K562 (cell line): Measurements from ENCODE around the gene TP73. TPM values are rescaled to one million over a fixed set of nuclear protein-coding genes. Genes with fewer than 3 reads are reported as not detected.

ENCODE experiments used
- ATAC-seq: fragments of 200-7000 bp; cut with Tn5 transposase; 3 replicates; pipeline ENCODE4 v1.9.1; 2020; ENCODE audit warnings: moderate library complexity
- BruUV-seq: library from RNA; stranded (reverse); fragments of 400-500 nt; replicated peaks from 2 replicates; lab custom pipeline; 2021; lab: Mats Ljungman, UMichigan
- CTCF ChIA-PET: fragments of 300-600 bp; formaldehyde crosslinking; extraction: SDS; loops from one replicate; lab custom pipeline; 2021; ENCODE audit warnings: low intra/inter-chr PET ratio; lab: Yijun Ruan, JAX
- POLR2A ChIA-PET: fragments of 300-600, 350-650 bp; sonication (Branson Sonifier 250); formaldehyde crosslinking; extraction: SDS; loops from one replicate; lab custom pipeline; 2021; ENCODE audit warnings: antibody characterized with exemption, inconsistent platforms; lab: Yijun Ruan, JAX
- DNase-seq, 4 experiments: peaks; one replicate each; pipeline versions ENCODE4 v3.0.0 to v3.0.0-alpha.2; 2011 to 2018; ENCODE audit warnings: low spot score in 3 of 4, mixed read lengths in 3 of 4; ENCODE audit errors: extremely low read depth in 1 of 4
- FAIRE-seq: peaks from 2 replicates; lab custom pipeline; 2011; peaks lifted over from hg19 to GRCh38; lab: Jason Lieb, UNC
- H2AFZ ChIP-seq: 2 replicates; pipeline ENCODE4 v1.6.0; 2011; ENCODE audit warnings: low read depth, low read length, control low read depth, inconsistent platforms
- H3K27ac ChIP-seq: fragments of 200-600 bp; 3 replicates; pipeline ENCODE4 v1.8.0; 2011; ENCODE audit warnings: low read depth, mild to moderate bottlenecking, control low read depth, inconsistent platforms, low read length, moderate library complexity, mixed read lengths; ENCODE audit errors: extremely low read depth
- H3K27me3 ChIP-seq, 2 experiments: fragments of 300-600 bp in 1 of 2; 2 replicates in 1 of 2; 3 replicates in 1 of 2; pipeline versions ENCODE4 v1.6.0 to v1.8.0; 2011; ENCODE audit warnings: inconsistent platforms in 2 of 2, low read length in 2 of 2, mild to moderate bottlenecking in 1 of 2, mixed read lengths in 1 of 2, moderate library complexity in 1 of 2; ENCODE audit not compliant: control insufficient read depth in 2 of 2, insufficient read depth in 2 of 2
- H3K36me3 ChIP-seq: fragments of 300-600 bp; 3 replicates; pipeline ENCODE4 v1.8.0; 2011; ENCODE audit warnings: mild to moderate bottlenecking, low read length, inconsistent platforms; ENCODE audit not compliant: control insufficient read depth, insufficient read depth
- H3K4me1 ChIP-seq, 2 experiments: fragments of 200-600 bp in 1 of 2; replicated peaks in 1 of 2; 2 replicates in 1 of 2; 3 replicates in 1 of 2; pipeline versions ENCODE4 v1.5.1 to v1.8.0; 2011; ENCODE audit warnings: inconsistent platforms in 2 of 2, low read length in 2 of 2, mild to moderate bottlenecking in 1 of 2, mixed read lengths in 1 of 2, moderate library complexity in 1 of 2; ENCODE audit not compliant: control insufficient read depth in 2 of 2, insufficient read depth in 2 of 2
- H3K4me2 ChIP-seq: 2 replicates; pipeline ENCODE4 v1.6.1; 2011; ENCODE audit warnings: low read length, control low read depth, inconsistent platforms, mixed read lengths; ENCODE audit not compliant: insufficient read depth
- H3K4me3 ChIP-seq: fragments of 200-600 bp; sonication (generic), shearing (Covaris generic); 2 replicates; pipeline ENCODE4 v1.5.1; 2016; ENCODE audit warnings: control low read depth, inconsistent platforms
- H3K79me2 ChIP-seq: fragments of 200-600 bp; 3 replicates; pipeline ENCODE4 v1.8.0; 2011; ENCODE audit warnings: low read length, inconsistent platforms; ENCODE audit not compliant: control insufficient read depth, insufficient read depth
- H3K9ac ChIP-seq, 2 experiments: 2 replicates each; pipeline versions ENCODE4 v1.6.0 to v1.6.1; 2011; ENCODE audit warnings: low read depth in 2 of 2, low read length in 2 of 2, control low read depth in 1 of 2, inconsistent platforms in 1 of 2, mild to moderate bottlenecking in 1 of 2, mixed read lengths in 1 of 2; ENCODE audit not compliant: insufficient read depth in 1 of 2
- H3K9me1 ChIP-seq: one replicate; pipeline ENCODE4 v1.6.0; 2011; ENCODE audit warnings: inconsistent platforms, mild to moderate bottlenecking, low read length, moderate library complexity; ENCODE audit not compliant: control insufficient read depth, insufficient read depth
- H3K9me3 ChIP-seq: replicated peaks from 2 replicates; pipeline ENCODE4 v1.5.1; 2011; ENCODE audit warnings: low read depth, low read length, inconsistent platforms; ENCODE audit not compliant: control insufficient read depth, insufficient read depth
- H4K20me1 ChIP-seq: replicated peaks from 2 replicates; pipeline ENCODE4 v1.6.1; 2011; ENCODE audit warnings: low read length, inconsistent platforms, mixed read lengths; ENCODE audit not compliant: control insufficient read depth, insufficient read depth
- ARID1B ChIP-seq: fragments of 450-650 bp; IDR thresholded peaks from 2 replicates; pipeline ENCODE4 v1.6.1; 2016; ENCODE audit warnings: antibody characterized with exemption, mild to moderate bottlenecking, inconsistent platforms
- ESRRA ChIP-seq: fragments of 450-650 bp; IDR thresholded peaks from 2 replicates; pipeline ENCODE4 v1.6.1; 2014; ENCODE audit warnings: low read depth, mild to moderate bottlenecking, moderate library complexity, borderline replicate concordance
- FOXP1 ChIP-seq: sonication (generic); formaldehyde crosslinking; IDR thresholded peaks from 2 replicates; pipeline ENCODE4 v1.8.0; 2022; ENCODE audit warnings: mild to moderate bottlenecking, missing genetic modification reagents
- GTF2E2 ChIP-seq: fragments of 200-800 bp; sonication (Bioruptor generic); IDR thresholded peaks from 2 replicates; pipeline ENCODE4 v1.6.1; 2016; ENCODE audit warnings: missing genetic modification characterization, missing compliant biosample characterization
- RAD21 ChIP-seq, 2 experiments: fragments of 250-450 bp in 1 of 2; fragments of 450-650 bp in 1 of 2; sonication (Bioruptor Pico) in 1 of 2; formaldehyde crosslinking in 1 of 2; IDR thresholded peaks in 1 of 2; conservative IDR thresholded peaks in 1 of 2; 2 replicates each; pipeline versions ENCODE4 v1.4.0 to v1.8.0; 2020 to 2022; ENCODE audit warnings: mild to moderate bottlenecking in 2 of 2, moderate library complexity in 1 of 2
- U2AF2 ChIP-seq: fragments of 200-400 bp; formaldehyde crosslinking; optimal IDR thresholded peaks from 2 replicates; pipeline ENCODE3; 2017; ENCODE audit warnings: low read depth, mild to moderate bottlenecking, low read length
- YY1 ChIP-seq, 3 experiments: IDR thresholded peaks; 2 replicates each; pipeline ENCODE4 v1.6.1; 2011; ENCODE audit warnings: low read length in 2 of 3, mild to moderate bottlenecking in 2 of 3, moderate library complexity in 2 of 3, borderline replicate concordance in 1 of 3, control low read depth in 1 of 3, low read depth in 1 of 3; ENCODE audit not compliant: insufficient read depth in 3 of 3, insufficient replicate concordance in 2 of 3, control insufficient read depth in 1 of 3, insufficient read length in 1 of 3; ENCODE audit errors: extremely low read depth in 1 of 3
- ZNF175 ChIP-seq: fragments of 200-800 bp; sonication (Bioruptor generic); IDR thresholded peaks from 2 replicates; pipeline ENCODE4 v1.6.1; 2016; ENCODE audit warnings: low read depth, mild to moderate bottlenecking, missing genetic modification characterization, missing compliant biosample characterization
- ZNF184 ChIP-seq: sonication (generic); formaldehyde crosslinking; IDR thresholded peaks from 2 replicates; pipeline ENCODE4 v1.5.0; 2020; ENCODE audit warnings: missing genetic modification reagents
- WGBS: fragments of 100-300 bp; shearing (Covaris generic); methylation state at CpG from one replicate; pipeline ENCODE4 v1.1.6; 2016; ENCODE audit warnings: low coverage, mixed read lengths; ENCODE audit not compliant: insufficient coverage; ENCODE audit errors: missing lambda C conversion rate; 5-methylcytosine and 5-hydroxymethylcytosine counted together
- in situ Hi-C: fragments of 300-500 bp; cut with MboI; formaldehyde crosslinking; loops from 4 replicates; pipeline ENCODE4 v1.15.0; 2018; ENCODE audit warnings: inconsistent platforms, mixed read lengths
- intact Hi-C: fragments of 100-400 bp; cut with micrococcal nuclease; formaldehyde crosslinking; loops from 2 replicates; pipeline ENCODE4 v1.14.2; 2022
- polyA plus RNA-seq, 8 experiments: library from polyadenylated mRNA; depleted of rRNA in 4 of 8; stranded (reverse) in 5 of 8; unstranded in 3 of 8; fragments of >200 nt; fragmentation: Nextera tagmentation in 2 of 8; fragmentation: Illumina TruSeq in 1 of 8; extraction: Ambion mirVana in 2 of 8; extraction: Trizol in 1 of 8; gene quantifications; 2 replicates each; pipeline versions ENCODE4 v1.2.1 to v1.2.3, GENCODE V29; 2011 to 2014; ENCODE audit warnings: inconsistent platforms in 1 of 8, missing spikeins in 1 of 8
- total RNA-seq, 7 experiments: library from RNA; depleted of rRNA in 6 of 7; stranded (reverse); fragments of >200 nt in 6 of 7; fragmentation: Illumina TruSeq in 2 of 7; extraction: Trizol in 2 of 7; gene quantifications; 2 replicates each; pipeline versions ENCODE4 v1.2.1 to v1.2.3, GENCODE V29; 2011 to 2021; ENCODE audit warnings: low replicate concordance in 1 of 7
- TF ChIP-seq, protein P1 (sequence below): sonication (generic); formaldehyde crosslinking; IDR thresholded peaks from 2 replicates; pipeline ENCODE4 v1.8.0; 2022; ENCODE audit warnings: missing genetic modification reagents, mild to moderate bottlenecking, borderline replicate concordance
- TF ChIP-seq, protein P2 (sequence below), 2 experiments: IDR thresholded peaks; 2 replicates each; pipeline ENCODE4 v1.6.1; 2011; ENCODE audit warnings: borderline replicate concordance in 1 of 2, control low read depth in 1 of 2, low read depth in 1 of 2, low read length in 1 of 2, mild to moderate bottlenecking in 1 of 2, mixed read lengths in 1 of 2, moderate library complexity in 1 of 2; ENCODE audit not compliant: insufficient read depth in 1 of 2, insufficient read length in 1 of 2, poor library complexity in 1 of 2, severe bottlenecking in 1 of 2; ENCODE audit errors: extremely low read depth in 1 of 2
- TF ChIP-seq, protein P3 (sequence below), 3 experiments: IDR thresholded peaks in 2 of 3; conservative IDR thresholded peaks in 1 of 3; 2 replicates each; pipeline ENCODE4 v1.5.1; 2011 to 2012; ENCODE audit warnings: low read length in 3 of 3, mild to moderate bottlenecking in 3 of 3, control low read depth in 2 of 3, improper control_type of control experiment in 1 of 3, inconsistent platforms in 1 of 3, low read depth in 1 of 3, mixed read lengths in 1 of 3, moderate library complexity in 1 of 3; ENCODE audit not compliant: insufficient read depth in 2 of 3

Gene TP73
- total and polyA plus RNA-seq, 9 of the 15 experiments (the other 6 are each of a cell fraction or from before 2014, with no cell fraction given) = 0.07 to 1.6 (median 0.40) TPM; not detected in 2

DNA sequence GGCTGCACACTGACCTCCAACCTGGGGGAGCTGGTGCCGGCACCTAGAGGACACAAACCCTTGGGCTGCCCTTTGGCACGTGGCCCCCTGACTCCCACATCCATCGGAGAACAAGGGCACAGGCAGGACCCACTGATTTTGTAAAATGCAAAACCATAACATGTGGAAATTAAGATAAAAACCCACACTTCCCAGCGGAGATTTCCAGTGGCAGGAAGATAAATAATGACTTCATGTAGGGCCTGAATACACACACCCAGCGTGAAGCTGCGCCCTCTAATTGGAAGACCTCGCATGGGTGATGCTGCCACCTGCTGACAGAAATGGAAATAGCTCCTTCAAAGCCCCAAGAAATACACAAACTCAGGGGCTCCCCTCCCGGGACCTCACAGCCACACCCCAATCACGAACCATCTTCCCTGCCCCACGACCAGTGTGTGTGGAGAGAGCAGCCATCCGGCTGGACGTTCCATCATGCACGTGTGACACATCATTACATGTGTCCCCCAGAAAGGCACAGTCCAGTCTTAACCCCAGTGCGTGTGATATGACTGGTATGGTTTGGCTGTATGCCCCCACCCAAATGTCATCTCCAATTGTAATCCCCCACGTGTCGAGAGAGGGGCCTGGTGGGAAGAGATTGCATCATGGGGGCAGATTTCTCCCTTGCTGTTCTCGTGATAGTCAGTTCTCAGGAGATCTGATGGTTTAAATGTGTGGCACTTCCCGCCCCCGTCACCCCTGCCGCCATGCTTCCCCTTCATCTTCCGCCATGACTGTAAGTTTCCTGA, 33.2 kb upstream of the TP73 start:
- Histone ChIP-seq H3K9me1 (no peaks in the 10 kb centered on the region), H3K79me2 (no peaks in the 10 kb centered on the region), H3K9ac (no peak overlapping the region; a peak in 1 of 4 replicates), H3K27ac (no peak overlapping the region), H2AFZ (no peak overlapping the region), H3K4me2 (no peak overlapping the region), H3K4me3 (no peak overlapping the region), H3K36me3 (no peaks in the 10 kb centered on the region), H4K20me1 (peaks cover 25% of the 10 kb centered on the region), H3K27me3 (peaks cover 27 to 63% of the 10 kb centered on the region in 2 experiments; a peak in 4 of 5 replicates), H3K4me1 (peaks cover 5 to 20% of the 10 kb centered on the region in 2 experiments; a peak in 3 of 5 replicates), H3K9me3 (no peaks in the 10 kb centered on the region)
- ChIA-PET POLR2A (interaction anchor here (0.8 to 1.1 kb wide), 4 partner anchors 10 to 128 kb away, joined by 3 to 4 read pairs (median 4); no protein-coding TSS in a partner anchor), CTCF (interaction anchor here (0.6 to 2.4 kb wide), 7 partner anchors 54 to 294 kb away, joined by 3 to 20 read pairs (median 5); partner anchors contain the start of gene ARHGEF16)
- peak; percentile 94 for FAIRE-seq
- BruUV-seq = no TSS peak
- 7% methylated on average over 21 of the region's 21 CpGs for WGBS
- ATAC-seq = peak; percentile 87
- DNase-seq = peak; percentile 85 to 88 (median 87)
- in situ Hi-C loops = no loop called here
- intact Hi-C loops = loop anchor here (1.0 to 2.0 kb wide), 4 partner anchors 30 to 166 kb away; no protein-coding TSS in a partner anchor
- TF ChIP-seq U2AF2 (no peak), ZNF184 (CRISPR knock-in tag) (no peak), YY1 (IDR thresholded peaks at IDR 0.05; ENCODE audit: borderline replicate concordance in 1 of 3, control insufficient read depth in 1 of 3, extremely low read depth in 1 of 3, insufficient read depth in 3 of 3, insufficient read length in 1 of 3, insufficient replicate concordance in 2 of 3, low read depth in 1 of 3, low read length in 2 of 3) (no peak), RAD21 (CRISPR knock-in tag; conservative IDR thresholded peaks at IDR 0.05 in 1 of 2, IDR thresholded peaks at IDR 0.05 in 1 of 2) (peak; percentile 69 to 90), ZNF175 (CRISPR knock-in tag) (0 out of 2 replicates have a peak, but pooled peaks have one; percentile 59), GTF2E2 (tag) (no peak), ESRRA (peak; percentile 26; the same call in 1 of the 2 replicates), ARID1B (0 out of 2 replicates have a peak, but pooled peaks have one; percentile 38), FOXP1 (CRISPR knock-in tag) (0 out of 2 replicates have a peak, but pooled peaks have one; percentile 46)
- TF ChIP-seq, protein P1, sequence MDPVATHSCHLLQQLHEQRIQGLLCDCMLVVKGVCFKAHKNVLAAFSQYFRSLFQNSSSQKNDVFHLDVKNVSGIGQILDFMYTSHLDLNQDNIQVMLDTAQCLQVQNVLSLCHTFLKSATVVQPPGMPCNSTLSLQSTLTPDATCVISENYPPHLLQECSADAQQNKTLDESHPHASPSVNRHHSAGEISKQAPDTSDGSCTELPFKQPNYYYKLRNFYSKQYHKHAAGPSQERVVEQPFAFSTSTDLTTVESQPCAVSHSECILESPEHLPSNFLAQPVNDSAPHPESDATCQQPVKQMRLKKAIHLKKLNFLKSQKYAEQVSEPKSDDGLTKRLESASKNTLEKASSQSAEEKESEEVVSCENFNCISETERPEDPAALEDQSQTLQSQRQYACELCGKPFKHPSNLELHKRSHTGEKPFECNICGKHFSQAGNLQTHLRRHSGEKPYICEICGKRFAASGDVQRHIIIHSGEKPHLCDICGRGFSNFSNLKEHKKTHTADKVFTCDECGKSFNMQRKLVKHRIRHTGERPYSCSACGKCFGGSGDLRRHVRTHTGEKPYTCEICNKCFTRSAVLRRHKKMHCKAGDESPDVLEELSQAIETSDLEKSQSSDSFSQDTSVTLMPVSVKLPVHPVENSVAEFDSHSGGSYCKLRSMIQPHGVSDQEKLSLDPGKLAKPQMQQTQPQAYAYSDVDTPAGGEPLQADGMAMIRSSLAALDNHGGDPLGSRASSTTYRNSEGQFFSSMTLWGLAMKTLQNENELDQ (CRISPR knock-in tag) = no peak
- TF ChIP-seq, protein P2, sequence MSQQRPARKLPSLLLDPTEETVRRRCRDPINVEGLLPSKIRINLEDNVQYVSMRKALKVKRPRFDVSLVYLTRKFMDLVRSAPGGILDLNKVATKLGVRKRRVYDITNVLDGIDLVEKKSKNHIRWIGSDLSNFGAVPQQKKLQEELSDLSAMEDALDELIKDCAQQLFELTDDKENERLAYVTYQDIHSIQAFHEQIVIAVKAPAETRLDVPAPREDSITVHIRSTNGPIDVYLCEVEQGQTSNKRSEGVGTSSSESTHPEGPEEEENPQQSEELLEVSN (IDR thresholded peaks at IDR 0.05; ENCODE audit: borderline replicate concordance in 1 of 2, extremely low read depth in 1 of 2, insufficient read depth in 1 of 2, insufficient read length in 1 of 2, low read depth in 1 of 2, low read length in 1 of 2, poor library complexity in 1 of 2, severe bottlenecking in 1 of 2) = peak in 1 of 2 experiments; percentile 45
- TF ChIP-seq, protein P3, sequence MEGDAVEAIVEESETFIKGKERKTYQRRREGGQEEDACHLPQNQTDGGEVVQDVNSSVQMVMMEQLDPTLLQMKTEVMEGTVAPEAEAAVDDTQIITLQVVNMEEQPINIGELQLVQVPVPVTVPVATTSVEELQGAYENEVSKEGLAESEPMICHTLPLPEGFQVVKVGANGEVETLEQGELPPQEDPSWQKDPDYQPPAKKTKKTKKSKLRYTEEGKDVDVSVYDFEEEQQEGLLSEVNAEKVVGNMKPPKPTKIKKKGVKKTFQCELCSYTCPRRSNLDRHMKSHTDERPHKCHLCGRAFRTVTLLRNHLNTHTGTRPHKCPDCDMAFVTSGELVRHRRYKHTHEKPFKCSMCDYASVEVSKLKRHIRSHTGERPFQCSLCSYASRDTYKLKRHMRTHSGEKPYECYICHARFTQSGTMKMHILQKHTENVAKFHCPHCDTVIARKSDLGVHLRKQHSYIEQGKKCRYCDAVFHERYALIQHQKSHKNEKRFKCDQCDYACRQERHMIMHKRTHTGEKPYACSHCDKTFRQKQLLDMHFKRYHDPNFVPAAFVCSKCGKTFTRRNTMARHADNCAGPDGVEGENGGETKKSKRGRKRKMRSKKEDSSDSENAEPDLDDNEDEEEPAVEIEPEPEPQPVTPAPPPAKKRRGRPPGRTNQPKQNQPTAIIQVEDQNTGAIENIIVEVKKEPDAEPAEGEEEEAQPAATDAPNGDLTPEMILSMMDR (IDR thresholded peaks at IDR 0.05 in 2 of 3, conservative IDR thresholded peaks at IDR 0.05 in 1 of 3; ENCODE audit: insufficient read depth in 2 of 3, low read depth in 1 of 3, low read length in 3 of 3) = peak; percentile 93 to 98 (median 98)
